GM06990 (cell line): ENCODE measurements around the gene GPR179.
A peak's percentile ranks its signal among the peaks of the same experiment; 100 is the strongest.

Experiments used
- DNase-seq: peaks from one replicate; pipeline ENCODE4 v3.0.0-alpha.2; 2011; ENCODE audit not compliant: insufficient read length; ENCODE audit errors: extremely low read depth
- H3K27me3 ChIP-seq: replicated peaks from 2 replicates; pipeline ENCODE4 v1.6.0; 2011; ENCODE audit warnings: low read length; ENCODE audit not compliant: control insufficient read depth, insufficient read depth
- H3K36me3 ChIP-seq: 2 replicates; pipeline ENCODE4 v1.5.1; 2011; ENCODE audit warnings: low read length; ENCODE audit not compliant: control insufficient read depth, insufficient read depth
- H3K4me3 ChIP-seq: replicated peaks from 2 replicates; pipeline ENCODE4 v1.5.1; 2011; ENCODE audit warnings: low read depth, mild to moderate bottlenecking, control low read depth, low read length
- TF ChIP-seq, protein P1 (sequence below): IDR thresholded peaks from 2 replicates; pipeline ENCODE4 v1.5.1; 2011; ENCODE audit warnings: low read length, control low read depth, mild to moderate bottlenecking, inconsistent platforms; ENCODE audit not compliant: insufficient read depth, poor library complexity, severe bottlenecking

GPR179 gene

DNA sequence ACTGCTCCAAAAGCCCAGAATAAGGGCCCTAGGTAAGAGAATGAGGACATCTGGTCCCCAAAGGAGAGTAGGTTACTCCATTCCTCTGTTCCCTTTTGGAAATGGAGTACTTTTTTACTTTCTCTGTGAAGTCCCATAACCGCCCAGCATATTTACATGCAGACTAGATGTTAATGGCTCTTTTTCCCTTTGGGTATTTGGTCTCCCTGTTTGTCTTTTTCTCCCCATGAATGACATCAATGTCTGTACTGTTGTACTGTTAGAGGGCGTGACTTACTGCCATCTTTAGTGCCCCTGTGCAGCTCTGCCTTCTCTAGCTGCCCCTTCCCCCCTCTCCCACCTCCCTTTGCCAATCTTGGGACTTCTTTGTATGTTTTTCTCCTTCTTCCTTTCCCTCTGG is 19.0 kb downstream of the GPR179 start:
- no peak for DNase-seq
- TF ChIP-seq, protein P1, sequence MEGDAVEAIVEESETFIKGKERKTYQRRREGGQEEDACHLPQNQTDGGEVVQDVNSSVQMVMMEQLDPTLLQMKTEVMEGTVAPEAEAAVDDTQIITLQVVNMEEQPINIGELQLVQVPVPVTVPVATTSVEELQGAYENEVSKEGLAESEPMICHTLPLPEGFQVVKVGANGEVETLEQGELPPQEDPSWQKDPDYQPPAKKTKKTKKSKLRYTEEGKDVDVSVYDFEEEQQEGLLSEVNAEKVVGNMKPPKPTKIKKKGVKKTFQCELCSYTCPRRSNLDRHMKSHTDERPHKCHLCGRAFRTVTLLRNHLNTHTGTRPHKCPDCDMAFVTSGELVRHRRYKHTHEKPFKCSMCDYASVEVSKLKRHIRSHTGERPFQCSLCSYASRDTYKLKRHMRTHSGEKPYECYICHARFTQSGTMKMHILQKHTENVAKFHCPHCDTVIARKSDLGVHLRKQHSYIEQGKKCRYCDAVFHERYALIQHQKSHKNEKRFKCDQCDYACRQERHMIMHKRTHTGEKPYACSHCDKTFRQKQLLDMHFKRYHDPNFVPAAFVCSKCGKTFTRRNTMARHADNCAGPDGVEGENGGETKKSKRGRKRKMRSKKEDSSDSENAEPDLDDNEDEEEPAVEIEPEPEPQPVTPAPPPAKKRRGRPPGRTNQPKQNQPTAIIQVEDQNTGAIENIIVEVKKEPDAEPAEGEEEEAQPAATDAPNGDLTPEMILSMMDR, result no peak
- Histone ChIP-seq H3K27me3 (no peaks in the 10 kb centered on the region), H3K4me3 (no peak overlapping the region), H3K36me3 (peaks cover 7% of the 10 kb centered on the region)

DNA sequence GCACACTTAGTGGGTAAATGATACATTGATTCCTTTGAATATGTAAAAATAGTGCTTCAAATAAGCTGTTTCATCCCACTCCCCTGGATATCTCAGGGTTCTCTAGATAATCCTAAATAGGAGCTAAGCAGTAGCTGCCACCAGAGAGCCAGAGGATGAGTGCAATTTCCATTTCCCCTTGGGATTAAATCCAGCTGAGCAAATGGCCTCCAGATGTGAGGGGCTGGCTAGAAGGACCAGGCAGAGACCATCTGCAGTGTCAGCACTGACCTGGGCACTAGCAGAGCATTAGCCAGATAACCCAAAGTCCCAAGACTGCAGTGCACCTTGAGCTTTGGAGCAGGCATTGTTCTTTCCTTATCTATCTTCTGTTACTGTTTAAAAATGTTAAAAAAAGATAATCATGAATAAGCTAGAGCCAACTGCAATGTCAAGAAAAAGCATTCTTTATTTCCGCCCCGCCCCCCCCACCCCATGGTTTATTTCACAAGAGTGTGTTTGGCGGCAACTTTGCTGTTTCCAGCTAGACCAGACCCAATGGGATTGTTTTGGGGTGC is 19.5 kb downstream of the GPR179 start:
- Histone ChIP-seq H3K4me3 (no peak overlapping the region), H3K27me3 (no peaks in the 10 kb centered on the region), H3K36me3 (peaks cover 7% of the 10 kb centered on the region)
- TF ChIP-seq, protein P1, result no peak
- DNase-seq, result no peak

DNA sequence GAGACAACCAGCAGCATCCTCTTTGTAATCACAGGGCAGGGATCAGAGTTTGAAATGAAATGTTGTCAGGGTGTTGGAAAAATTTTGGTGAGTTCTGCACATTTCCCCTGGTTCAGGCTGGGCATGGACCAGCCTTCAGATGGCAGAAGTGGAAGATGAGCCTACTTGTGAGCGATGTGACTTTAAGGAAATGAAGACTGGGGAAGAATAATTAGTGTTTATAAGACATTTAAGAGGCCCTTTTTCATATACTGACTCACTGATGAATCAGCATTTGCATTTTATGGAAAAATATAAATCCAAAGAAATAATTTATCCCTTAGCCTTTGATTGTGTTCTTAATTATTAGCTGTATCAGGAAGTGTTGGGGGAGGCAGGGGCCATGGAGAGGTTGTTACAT is 20.9 kb downstream of the GPR179 start:
- DNase-seq, result no peak
- TF ChIP-seq, protein P1, result no peak

DNA sequence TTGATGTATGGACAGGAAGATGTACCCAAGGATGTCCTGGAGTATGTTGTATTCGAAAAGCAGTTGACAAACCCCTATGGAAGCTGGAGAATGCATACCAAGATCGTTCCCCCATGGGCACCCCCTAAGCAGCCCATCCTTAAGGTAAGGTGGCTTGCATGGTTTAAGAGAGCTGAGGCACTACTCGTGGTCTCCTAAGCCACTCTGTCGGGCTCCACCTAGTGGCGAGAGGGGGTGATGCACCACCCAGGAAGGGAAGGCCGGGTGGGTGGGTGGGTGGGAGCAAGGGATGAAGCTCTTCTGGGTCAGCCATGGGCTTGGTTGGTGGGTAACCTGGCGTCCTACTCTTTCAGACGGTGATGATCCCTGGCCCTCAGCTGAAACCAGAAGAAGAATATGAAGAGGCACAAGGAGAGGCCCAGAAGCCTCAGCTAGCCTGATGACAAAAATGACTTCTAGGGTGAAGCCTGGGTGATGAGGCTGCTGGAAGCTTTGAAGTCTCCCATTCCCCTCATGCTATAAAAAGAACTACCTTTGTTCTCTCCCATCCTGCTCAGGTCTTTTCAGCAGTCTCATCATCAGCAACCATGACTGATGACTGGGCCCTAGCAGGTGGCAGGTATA is 21.5 kb downstream of the GPR179 start:
- Histone ChIP-seq H3K4me3 (no peak overlapping the region), H3K27me3 (no peaks in the 10 kb centered on the region), H3K36me3 (peaks cover 7% of the 10 kb centered on the region)
- no peak for DNase-seq
- TF ChIP-seq, protein P1, result peak; percentile 84

More for the DNA sequence above, 20.9 kb downstream of the GPR179 start:
- H3K27me3 ChIP-seq, result no peaks in the 10 kb centered on the region
- H3K36me3 ChIP-seq, result peaks cover 7% of the 10 kb centered on the region
- no peak overlapping the region for H3K4me3 ChIP-seq

DNA sequence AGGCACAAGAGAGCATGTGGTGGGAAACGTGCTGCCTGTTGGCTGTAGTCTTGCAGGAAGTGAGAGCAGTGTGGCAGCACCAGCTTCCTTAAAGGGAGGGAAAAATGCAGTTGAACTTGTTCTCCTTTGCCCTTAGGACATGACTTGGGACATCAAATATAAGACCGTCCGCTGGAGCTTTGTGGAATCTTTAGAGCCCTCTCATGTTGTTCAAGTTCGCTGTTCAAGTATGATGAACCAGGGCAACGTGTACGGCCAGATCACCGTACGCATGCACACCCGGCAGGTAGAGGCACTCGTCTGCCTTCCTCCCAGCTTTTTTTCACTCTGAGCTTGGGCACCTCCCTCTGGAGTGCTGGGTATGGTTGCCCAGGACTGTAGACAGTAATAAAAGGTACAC is 23.3 kb downstream of the GPR179 start:
- Histone ChIP-seq H3K4me3 (no peak overlapping the region), H3K36me3 (peaks cover 9% of the 10 kb centered on the region), H3K27me3 (no peaks in the 10 kb centered on the region)
- no peak for DNase-seq
- TF ChIP-seq, protein P1, result no peak
